Fibroblast of lung (primary cell): Measurements from ENCODE around the gene ADD3.

Source experiments
- EZH2 ChIP-seq: IDR thresholded peaks from 2 replicates; pipeline ENCODE4 v1.5.1; 2012; ENCODE audit warnings: low read length, control low read depth, mild to moderate bottlenecking; ENCODE audit errors: missing control alignments
- TF ChIP-seq, protein P1 (sequence below), 2 donors: IDR thresholded peaks in 1 of 2; conservative IDR thresholded peaks in 1 of 2; 1 replicate in 1 of 2; 2 replicates in 1 of 2; pipeline ENCODE4 v1.5.1; 2011 to 2012; ENCODE audit warnings: low read length in 2 of 2, control low read depth in 1 of 2, inconsistent platforms in 1 of 2, low read depth in 1 of 2, mild to moderate bottlenecking in 1 of 2

DNA sequence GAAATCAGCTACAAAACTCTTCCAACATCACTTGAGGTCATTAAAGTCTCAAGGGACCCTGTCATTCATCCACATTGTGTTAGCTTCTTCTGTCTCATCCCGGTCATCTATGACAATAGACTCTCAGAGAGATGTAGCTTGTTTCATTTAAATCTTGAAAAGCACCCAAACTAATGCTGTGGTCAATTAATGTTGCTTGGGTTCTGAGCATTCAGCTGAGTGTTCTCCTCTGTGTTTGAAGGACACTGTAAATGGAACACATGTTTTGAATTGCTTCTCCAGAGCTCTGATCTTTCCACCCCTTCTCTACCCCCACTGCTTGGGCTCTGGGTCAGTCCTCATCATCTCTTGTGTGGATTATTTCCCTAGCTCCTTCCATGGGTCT lies 19.6 kb upstream of the ADD3 start:
- TF ChIP-seq, protein P1, sequence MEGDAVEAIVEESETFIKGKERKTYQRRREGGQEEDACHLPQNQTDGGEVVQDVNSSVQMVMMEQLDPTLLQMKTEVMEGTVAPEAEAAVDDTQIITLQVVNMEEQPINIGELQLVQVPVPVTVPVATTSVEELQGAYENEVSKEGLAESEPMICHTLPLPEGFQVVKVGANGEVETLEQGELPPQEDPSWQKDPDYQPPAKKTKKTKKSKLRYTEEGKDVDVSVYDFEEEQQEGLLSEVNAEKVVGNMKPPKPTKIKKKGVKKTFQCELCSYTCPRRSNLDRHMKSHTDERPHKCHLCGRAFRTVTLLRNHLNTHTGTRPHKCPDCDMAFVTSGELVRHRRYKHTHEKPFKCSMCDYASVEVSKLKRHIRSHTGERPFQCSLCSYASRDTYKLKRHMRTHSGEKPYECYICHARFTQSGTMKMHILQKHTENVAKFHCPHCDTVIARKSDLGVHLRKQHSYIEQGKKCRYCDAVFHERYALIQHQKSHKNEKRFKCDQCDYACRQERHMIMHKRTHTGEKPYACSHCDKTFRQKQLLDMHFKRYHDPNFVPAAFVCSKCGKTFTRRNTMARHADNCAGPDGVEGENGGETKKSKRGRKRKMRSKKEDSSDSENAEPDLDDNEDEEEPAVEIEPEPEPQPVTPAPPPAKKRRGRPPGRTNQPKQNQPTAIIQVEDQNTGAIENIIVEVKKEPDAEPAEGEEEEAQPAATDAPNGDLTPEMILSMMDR (conservative IDR thresholded peaks at IDR 0.05 in 1 of 2, IDR thresholded peaks at IDR 0.05 in 1 of 2; ENCODE audit: low read depth in 1 of 2, low read length in 2 of 2) = no peak
- TF ChIP-seq EZH2 = no peak
